Keratinocyte (primary cell): ENCODE results near the gene SLC25A15.

Experiments used
- EZH2 ChIP-seq: IDR thresholded peaks from one replicate; pipeline ENCODE4 v1.6.1; 2012; ENCODE audit warnings: inconsistent platforms, mild to moderate bottlenecking, low read length, moderate library complexity
- TF ChIP-seq, protein P1 (sequence below), 3 experiments: IDR thresholded peaks in 1 of 3; conservative IDR thresholded peaks in 1 of 3; optimal IDR thresholded peaks in 1 of 3; 2 replicates in 2 of 3; 3 replicates in 1 of 3; pipeline versions ENCODE3 to v1.5.1; 2011; ENCODE audit warnings: low read length in 3 of 3, mild to moderate bottlenecking in 3 of 3, moderate library complexity in 2 of 3, control low read depth in 1 of 3, inconsistent platforms in 1 of 3; ENCODE audit not compliant: insufficient read depth in 2 of 3; ENCODE audit errors: extremely low read depth in 1 of 3

DNA sequence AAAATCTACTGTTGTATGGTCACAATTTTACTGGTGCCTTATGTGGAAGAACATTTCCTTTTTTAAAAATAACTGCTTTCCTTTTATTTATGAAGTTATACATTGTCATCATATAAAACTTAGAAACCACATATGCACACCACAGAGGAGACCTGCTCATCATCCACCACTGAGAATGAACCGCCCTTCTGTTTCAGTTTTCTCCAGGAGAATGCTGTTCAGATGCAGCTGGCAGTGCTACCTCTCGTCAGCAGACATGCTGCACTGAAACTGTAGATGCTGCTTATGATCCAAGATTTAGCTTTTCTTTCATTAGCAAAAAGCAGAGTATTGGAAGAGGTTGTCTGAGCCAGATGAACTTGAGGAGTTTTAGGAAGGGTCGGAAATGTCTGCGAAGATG is 10.1 kb downstream of the SLC25A15 start:
- TF ChIP-seq, protein P1, sequence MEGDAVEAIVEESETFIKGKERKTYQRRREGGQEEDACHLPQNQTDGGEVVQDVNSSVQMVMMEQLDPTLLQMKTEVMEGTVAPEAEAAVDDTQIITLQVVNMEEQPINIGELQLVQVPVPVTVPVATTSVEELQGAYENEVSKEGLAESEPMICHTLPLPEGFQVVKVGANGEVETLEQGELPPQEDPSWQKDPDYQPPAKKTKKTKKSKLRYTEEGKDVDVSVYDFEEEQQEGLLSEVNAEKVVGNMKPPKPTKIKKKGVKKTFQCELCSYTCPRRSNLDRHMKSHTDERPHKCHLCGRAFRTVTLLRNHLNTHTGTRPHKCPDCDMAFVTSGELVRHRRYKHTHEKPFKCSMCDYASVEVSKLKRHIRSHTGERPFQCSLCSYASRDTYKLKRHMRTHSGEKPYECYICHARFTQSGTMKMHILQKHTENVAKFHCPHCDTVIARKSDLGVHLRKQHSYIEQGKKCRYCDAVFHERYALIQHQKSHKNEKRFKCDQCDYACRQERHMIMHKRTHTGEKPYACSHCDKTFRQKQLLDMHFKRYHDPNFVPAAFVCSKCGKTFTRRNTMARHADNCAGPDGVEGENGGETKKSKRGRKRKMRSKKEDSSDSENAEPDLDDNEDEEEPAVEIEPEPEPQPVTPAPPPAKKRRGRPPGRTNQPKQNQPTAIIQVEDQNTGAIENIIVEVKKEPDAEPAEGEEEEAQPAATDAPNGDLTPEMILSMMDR (optimal IDR thresholded peaks at IDR 0.05 in 1 of 3, IDR thresholded peaks at IDR 0.05 in 1 of 3, conservative IDR thresholded peaks at IDR 0.05 in 1 of 3; ENCODE audit: extremely low read depth in 1 of 3, insufficient read depth in 2 of 3, low read length in 3 of 3) = no peak
- TF ChIP-seq EZH2 = no peak
